ENCODE data around the gene TXK. TPM values are rescaled to one million over a fixed set of nuclear protein-coding genes. Genes with fewer than 3 reads are reported as not detected.
"Not testable (repeated sequence)": the region's sequence is repeated elsewhere in the genome, so short reads cannot be mapped to it uniquely, and the experiment has no call there.

TXK gene
- total RNA-seq, 2 donors from 2014 or later = 0.35 to 0.44 TPM

- Histone ChIP-seq H3K4me1 (no peaks in the 10 kb centered on the region), H3K4me3 (no peak overlapping the region), H3K27me3 (no peaks in the 10 kb centered on the region), H3K9me3 (no peaks in the 10 kb centered on the region), H3K27ac (no peak overlapping the region), H3K36me3 (no peaks in the 10 kb centered on the region)
- no peak for DNase-seq (ENCODE audit: low spot score)
- TF ChIP-seq CTCF (IDR thresholded peaks at IDR 0.05) = no peak
Measured at GRCh38 chr4:48173056-48173991, 39.3 kb upstream of the TXK start.

- H3K9me3 ChIP-seq = no peaks in the 10 kb centered on the region
- H3K27me3 ChIP-seq = no peaks in the 10 kb centered on the region
- H3K4me1 ChIP-seq = no peaks in the 10 kb centered on the region
- no peak for DNase-seq (ENCODE audit: low spot score)
- H3K27ac ChIP-seq = no peak overlapping the region
- H3K4me3 ChIP-seq = no peak overlapping the region
- no peak for TF ChIP-seq CTCF (IDR thresholded peaks at IDR 0.05)
- no peaks in the 10 kb centered on the region for H3K36me3 ChIP-seq
Measured at GRCh38 chr4:48172651-48173050, 38.6 kb upstream of the TXK start.

GRCh38 chr4:48169636-48170035 is 35.6 kb upstream of the TXK start:
- Histone ChIP-seq H3K4me3 (no peak overlapping the region), H3K27ac (no peak overlapping the region), H3K36me3 (no peaks in the 10 kb centered on the region), H3K27me3 (no peaks in the 10 kb centered on the region), H3K9me3 (no peaks in the 10 kb centered on the region), H3K4me1 (no peaks in the 10 kb centered on the region)
- TF ChIP-seq CTCF (IDR thresholded peaks at IDR 0.05) = no peak
- no peak for DNase-seq (ENCODE audit: low spot score)

- no peak for DNase-seq (ENCODE audit: low spot score)
- H3K4me1 ChIP-seq = no peaks in the 10 kb centered on the region
- no peaks in the 10 kb centered on the region for H3K9me3 ChIP-seq
- TF ChIP-seq CTCF (IDR thresholded peaks at IDR 0.05) = no peak
- no peaks in the 10 kb centered on the region for H3K36me3 ChIP-seq
- no peak overlapping the region for H3K27ac ChIP-seq
- no peak overlapping the region for H3K4me3 ChIP-seq
- H3K27me3 ChIP-seq = no peaks in the 10 kb centered on the region
Measured at GRCh38 chr4:48167538-48168263, 33.7 kb upstream of the TXK start.

- not testable (repeated sequence) for DNase-seq (ENCODE audit: low spot score); H3K4me1 ChIP-seq; H3K4me3 ChIP-seq; H3K36me3 ChIP-seq; H3K27ac ChIP-seq; H3K27me3 ChIP-seq; H3K9me3 ChIP-seq
Measured at GRCh38 chr4:48164561-48164960, 30.5 kb upstream of the TXK start.

- no peaks in the 10 kb centered on the region for H3K9me3 ChIP-seq
- no peaks in the 10 kb centered on the region for H3K36me3 ChIP-seq
- TF ChIP-seq CTCF (IDR thresholded peaks at IDR 0.05) = no peak
- H3K27ac ChIP-seq = no peak overlapping the region
- no peaks in the 10 kb centered on the region for H3K4me1 ChIP-seq
- DNase-seq (ENCODE audit: low spot score) = no peak
- no peak overlapping the region for H3K4me3 ChIP-seq
- H3K27me3 ChIP-seq = no peaks in the 10 kb centered on the region
Measured at GRCh38 chr4:48163746-48164145, 29.7 kb upstream of the TXK start.

Data from right atrium auricular region (tissue), 2 donors.